ENCODE data around the gene AMER1. TPM values are rescaled to one million over a fixed set of nuclear protein-coding genes. Genes with fewer than 3 reads are reported as not detected.
A peak's percentile ranks its signal among the peaks of the same experiment; 100 is the strongest.

Gene AMER1
- total and polyA plus RNA-seq, 2 of the 8 experiments (the other 6 are each of a cell fraction or from before 2014, with no cell fraction given), result 3.3 to 9.4 TPM

DNA sequence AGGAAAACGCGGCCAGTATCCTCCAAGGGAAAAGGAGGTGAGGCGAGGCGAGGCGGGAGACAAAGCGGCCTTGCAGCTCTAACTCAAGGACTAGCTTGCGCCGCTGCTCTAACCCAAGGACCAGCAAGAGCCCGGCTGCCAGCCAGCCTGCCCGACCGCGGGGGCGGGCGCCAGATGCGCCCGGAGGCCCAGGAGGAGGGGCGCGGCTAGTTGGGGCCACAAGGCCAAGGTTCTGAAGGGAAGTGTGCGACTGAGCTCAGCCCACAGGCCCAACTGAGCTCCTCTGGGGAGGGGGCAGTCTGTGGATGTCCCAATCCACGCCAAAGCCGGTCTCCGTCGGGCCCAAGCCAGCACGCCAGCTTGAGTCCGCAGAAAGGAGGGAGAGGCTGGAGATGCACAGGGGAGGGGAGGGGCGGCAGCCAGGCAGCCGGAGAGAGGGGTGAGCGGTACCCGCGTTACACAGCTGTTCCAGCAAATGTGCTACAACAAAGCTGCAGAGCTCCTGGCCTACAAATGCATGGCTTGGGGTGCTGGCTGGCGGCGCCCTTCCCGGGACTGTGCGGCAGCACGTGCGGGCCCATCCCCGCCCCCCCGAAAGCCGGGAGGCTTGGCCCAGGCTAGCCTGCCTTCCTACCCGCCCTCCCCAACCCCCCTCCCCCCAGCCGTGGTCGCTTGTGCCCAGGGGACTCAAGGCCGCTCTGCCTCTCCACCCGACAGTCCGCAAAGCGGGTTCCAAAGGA is 637 bp downstream of the AMER1 start:
- WGBS, 2 experiments (ENCODE audit: extremely low coverage in 1 of 2, insufficient coverage in 1 of 2, insufficient read length in 1 of 2, insufficient replicate concordance in 2 of 2, low coverage in 1 of 2, low lambda C conversion rate in 2 of 2, missing lambda C conversion rate in 1 of 2), result no CpG with 5 or more reads among the region's 46 CpGs
- Histone ChIP-seq H2BK12ac (ENCODE audit: low read depth, low read length) (no peak overlapping the region), H3K56ac (replicated peaks; ENCODE audit: insufficient read length, low read depth, low read length) (no peak overlapping the region), H4K20me1 (replicated peaks in 1 of 2; ENCODE audit: control insufficient read depth in 1 of 2, insufficient read depth in 2 of 2, low read length in 2 of 2) (peaks cover 3 to 8% of the 10 kb centered on the region in 2 experiments), H3K23ac (ENCODE audit: insufficient read length) (no peak overlapping the region), H3K79me2 (ENCODE audit: control insufficient read depth in 1 of 2, insufficient read depth in 2 of 2, low read length in 2 of 2) (no peaks in the 10 kb centered on the region), H3K4me1 (replicated peaks in 1 of 4; ENCODE audit: control insufficient read depth in 3 of 4, insufficient read depth in 4 of 4, low read length in 3 of 4) (peaks cover 0 to 5% (median 0%) of the 10 kb centered on the region in 4 experiments; a peak in 3 of 7 replicates), H3K27ac (ENCODE audit: low read depth, low read length) (no peak overlapping the region), H3K14ac (ENCODE audit: insufficient read length) (no peak overlapping the region), H3K4me3 (ENCODE audit: extremely low read depth in 1 of 4, insufficient read depth in 2 of 4, low read depth in 3 of 4, low read length in 4 of 4) (peak overlapping the region; percentile 47 to 75 (median 54)), H4K5ac (ENCODE audit: insufficient read length, low read depth, low read length) (no peak overlapping the region), H2BK120ac (replicated peaks; ENCODE audit: low read depth, low read length) (no peak overlapping the region), H3K18ac (ENCODE audit: extremely low read depth, low read length) (no peak overlapping the region; the same call in 1 of the 2 replicates), H3K4me2 (ENCODE audit: insufficient read depth in 1 of 2, low read depth in 2 of 2, low read length in 2 of 2) (peak overlapping the region; percentile 82 to 87), H3K36me3 (ENCODE audit: control insufficient read depth in 2 of 4, insufficient read depth in 4 of 4, low read length in 3 of 4) (no peaks in the 10 kb centered on the region), H3K23me2 (ENCODE audit: low read depth, low read length) (peaks cover 3% of the 10 kb centered on the region; the same call in 1 of the 2 replicates), H3K79me1 (ENCODE audit: low read depth, low read length) (no peaks in the 10 kb centered on the region), H2BK15ac (ENCODE audit: low read length) (no peak overlapping the region), H2BK20ac (ENCODE audit: low read length) (no peak overlapping the region), H4K91ac (replicated peaks; ENCODE audit: insufficient read length, low read length) (no peak overlapping the region), H3K9ac (replicated peaks in 1 of 4; ENCODE audit: extremely low read depth in 1 of 4, low read depth in 3 of 4, low read length in 3 of 4) (peak overlapping the region in 1 of 4 experiments; percentile 30; a peak in 2 of 7 replicates), H4K8ac (ENCODE audit: extremely low read depth, insufficient read depth, low read length) (peak overlapping the region; percentile 92; the same call in 1 of the 2 replicates), H2AFZ (ENCODE audit: low read length) (peak overlapping the region; percentile 76; the same call in 1 of the 2 replicates), H3K9me3 (ENCODE audit: insufficient read depth in 2 of 2, low read depth in 1 of 2, low read length in 1 of 2) (no peaks in the 10 kb centered on the region), H3K4ac (replicated peaks; ENCODE audit: insufficient read length, low read depth, low read length) (no peak overlapping the region), H2BK5ac (ENCODE audit: low read depth, low read length) (no peak overlapping the region), H2AK5ac (ENCODE audit: low read depth, low read length) (no peak overlapping the region), H3K27me3 (replicated peaks in 1 of 4; ENCODE audit: control insufficient read depth in 3 of 4, extremely low read depth in 1 of 4, insufficient read depth in 3 of 4, low read length in 3 of 4) (peaks cover 0 to 9% (median 7%) of the 10 kb centered on the region in 4 experiments; a peak in 3 of 7 replicates)
- FAIRE-seq (no peak), DNase-seq (ENCODE audit: low read depth in 1 of 2, low spot score in 2 of 2) (peak in 1 of 2 experiments; percentile 53)
- TF ChIP-seq KDM4A (IDR thresholded peaks at IDR 0.05; ENCODE audit: low read depth, low read length, severe bottlenecking), result peak; percentile 19
- TF ChIP-seq TAF7 (optimal IDR thresholded peaks at IDR 0.05; ENCODE audit: borderline replicate concordance, low read depth, low read length), result no peak
- TF ChIP-seq CTBP2 (IDR thresholded peaks at IDR 0.05; ENCODE audit: borderline replicate concordance, insufficient read depth, insufficient read length, low read length), result no peak
- TF ChIP-seq, protein P1, sequence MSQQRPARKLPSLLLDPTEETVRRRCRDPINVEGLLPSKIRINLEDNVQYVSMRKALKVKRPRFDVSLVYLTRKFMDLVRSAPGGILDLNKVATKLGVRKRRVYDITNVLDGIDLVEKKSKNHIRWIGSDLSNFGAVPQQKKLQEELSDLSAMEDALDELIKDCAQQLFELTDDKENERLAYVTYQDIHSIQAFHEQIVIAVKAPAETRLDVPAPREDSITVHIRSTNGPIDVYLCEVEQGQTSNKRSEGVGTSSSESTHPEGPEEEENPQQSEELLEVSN (IDR thresholded peaks at IDR 0.05), result 0 out of 2 replicates have a peak, but pooled peaks have one; percentile 16
- TF ChIP-seq PHF8 (conservative IDR thresholded peaks at IDR 0.05; ENCODE audit: low read depth, low read length), result 0 out of 2 replicates have a peak, but pooled peaks have one; percentile 13
- ChIA-PET POLR2A (ENCODE audit: partially characterized antibody) (no interaction called here), CTCF (ENCODE audit: partially characterized antibody) (interaction anchor here (0.7 to 2.2 kb wide), 6 partner anchors 15 to 274 kb away, joined by 3 to 9 read pairs (median 4); no protein-coding TSS in a partner anchor)

Data from H1 (cell line).